ENCODE results near the gene EPB41L5.

EPB41L5 gene

GRCh38 chr2:120108749-120109148, 95.9 kb downstream of the EPB41L5 start:
- H3K9me3 Mint-ChIP-seq, result no peaks in the 10 kb centered on the region
- H3K27me3 Mint-ChIP-seq (ENCODE audit: low read depth), result no peaks in the 10 kb centered on the region

GRCh38 chr2:120109186-120110061, 96.5 kb downstream of the EPB41L5 start:
- Mint-ChIP-seq H3K27me3 (ENCODE audit: low read depth) (no peaks in the 10 kb centered on the region), H3K36me3 (ENCODE audit: low read depth) (peaks cover 57% of the 10 kb centered on the region), H3K4me1 (peaks cover 15% of the 10 kb centered on the region), H3K27ac (peak overlapping the region in 1 of 3 experiments; percentile 44), H3K9me3 (no peaks in the 10 kb centered on the region), H3K4me3 (no peak overlapping the region)
- TF ChIP-seq CTCF (IDR thresholded peaks at IDR 0.05; ENCODE audit: unreplicated experiment in 3 of 3), result peak in 1 of 3 experiments; percentile 33

More at GRCh38 chr2:120108749-120109148, 95.9 kb downstream of the EPB41L5 start:
- H3K4me3 Mint-ChIP-seq, result no peak overlapping the region
- TF ChIP-seq CTCF (IDR thresholded peaks at IDR 0.05; ENCODE audit: unreplicated experiment in 3 of 3), result no peak
- peak overlapping the region in 1 of 3 experiments; percentile 44 for H3K27ac Mint-ChIP-seq
- peaks cover 15% of the 10 kb centered on the region for H3K4me1 Mint-ChIP-seq
- peaks cover 57% of the 10 kb centered on the region for H3K36me3 Mint-ChIP-seq (ENCODE audit: low read depth)

GRCh38 chr2:120110062-120110362, 97.1 kb downstream of the EPB41L5 start:
- H3K27me3 Mint-ChIP-seq (ENCODE audit: low read depth), result no peaks in the 10 kb centered on the region
- H3K27ac Mint-ChIP-seq, result no peak overlapping the region
- peaks cover 15% of the 10 kb centered on the region for H3K4me1 Mint-ChIP-seq
- peaks cover 61% of the 10 kb centered on the region for H3K36me3 Mint-ChIP-seq (ENCODE audit: low read depth)
- H3K4me3 Mint-ChIP-seq, result no peak overlapping the region
- TF ChIP-seq CTCF (IDR thresholded peaks at IDR 0.05; ENCODE audit: unreplicated experiment in 3 of 3), result no peak
- no peaks in the 10 kb centered on the region for H3K9me3 Mint-ChIP-seq

GRCh38 chr2:120110507-120110906, 97.6 kb downstream of the EPB41L5 start:
- no peak overlapping the region for H3K27ac Mint-ChIP-seq
- H3K9me3 Mint-ChIP-seq, result no peaks in the 10 kb centered on the region
- peaks cover 64% of the 10 kb centered on the region for H3K36me3 Mint-ChIP-seq (ENCODE audit: low read depth)
- H3K4me1 Mint-ChIP-seq, result peaks cover 15% of the 10 kb centered on the region
- no peak for TF ChIP-seq CTCF (IDR thresholded peaks at IDR 0.05; ENCODE audit: unreplicated experiment in 3 of 3)
- H3K4me3 Mint-ChIP-seq, result no peak overlapping the region
- H3K27me3 Mint-ChIP-seq (ENCODE audit: low read depth), result no peaks in the 10 kb centered on the region

GRCh38 chr2:120111193-120111592, 98.3 kb downstream of the EPB41L5 start:
- Mint-ChIP-seq H3K9me3 (no peaks in the 10 kb centered on the region), H3K27ac (no peak overlapping the region), H3K36me3 (ENCODE audit: low read depth) (peaks cover 62% of the 10 kb centered on the region), H3K4me3 (no peak overlapping the region), H3K4me1 (peaks cover 15% of the 10 kb centered on the region), H3K27me3 (ENCODE audit: low read depth) (no peaks in the 10 kb centered on the region)
- no peak for TF ChIP-seq CTCF (IDR thresholded peaks at IDR 0.05; ENCODE audit: unreplicated experiment in 3 of 3)

- Mint-ChIP-seq H3K27ac (no peak overlapping the region), H3K4me1 (no peaks in the 10 kb centered on the region), H3K9me3 (peaks cover 17% of the 10 kb centered on the region), H3K27me3 (ENCODE audit: low read depth) (no peaks in the 10 kb centered on the region), H3K36me3 (ENCODE audit: low read depth) (peaks cover 80% of the 10 kb centered on the region), H3K4me3 (no peak overlapping the region)
- TF ChIP-seq CTCF (IDR thresholded peaks at IDR 0.05; ENCODE audit: unreplicated experiment in 3 of 3), result no peak
Observed at GRCh38 chr2:120118018-120118417, 105.1 kb downstream of the EPB41L5 start.
